PFSK-1 (cell line): ENCODE data around the gene PLK5.

Source experiments
- FOXP2 ChIP-seq: optimal IDR thresholded peaks from 2 replicates; pipeline ENCODE3; 2011; ENCODE audit warnings: borderline replicate concordance, control low read depth, inconsistent platforms; ENCODE audit not compliant: insufficient read depth; ENCODE audit errors: extremely low read length, extremely low read depth
- POLR2AphosphoS5 ChIP-seq: IDR thresholded peaks from 2 replicates; pipeline ENCODE4 v1.6.1; 2012; ENCODE audit warnings: low read depth, mild to moderate bottlenecking, control low read depth, low read length, moderate library complexity
- REST ChIP-seq, 2 experiments: IDR thresholded peaks; 2 replicates each; pipeline versions ENCODE4 v1.6.1 to v1.8.0; 2011 to 2012; ENCODE audit warnings: low read depth in 2 of 2, low read length in 2 of 2, control low read depth in 1 of 2, inconsistent platforms in 1 of 2, mild to moderate bottlenecking in 1 of 2, moderate library complexity in 1 of 2; ENCODE audit not compliant: insufficient read depth in 1 of 2
- SIN3A ChIP-seq: IDR thresholded peaks from 2 replicates; pipeline ENCODE4 v1.6.1; 2012; ENCODE audit warnings: mild to moderate bottlenecking, low read length, moderate library complexity, borderline replicate concordance; ENCODE audit not compliant: insufficient read depth
- TAF1 ChIP-seq: IDR thresholded peaks from 2 replicates; pipeline ENCODE4 v1.6.1; 2012; ENCODE audit warnings: low read length, control low read depth, borderline replicate concordance; ENCODE audit not compliant: insufficient read depth

The PLK5 gene

GRCh38 chr19:1511318-1512317, 12.3 kb upstream of the PLK5 start:
- TF ChIP-seq SIN3A (no peak), REST (IDR thresholded peaks at IDR 0.05; ENCODE audit: insufficient read depth in 1 of 2, low read depth in 2 of 2, low read length in 2 of 2) (no peak), TAF1 (no peak), FOXP2 (no peak), POLR2AphosphoS5 (no peak)

GRCh38 chr19:1512671-1513498, 11.0 kb upstream of the PLK5 start, which contains the start of gene ADAMTSL5:
ADAMTSL5 (minus strand) TSS chr19:1513019; CDS start chr19:1510943, 2,076 bp downstream.
- TF ChIP-seq TAF1 (no peak), POLR2AphosphoS5 (no peak), FOXP2 (peak; percentile 61), SIN3A (no peak)

GRCh38 chr19:1513499-1514294, 10.2 kb upstream of the PLK5 start:
- no peak for TF ChIP-seq POLR2AphosphoS5
- TF ChIP-seq TAF1 = no peak
- no peak for TF ChIP-seq REST (IDR thresholded peaks at IDR 0.05; ENCODE audit: insufficient read depth in 1 of 2, low read depth in 2 of 2, low read length in 2 of 2)
- no peak for TF ChIP-seq SIN3A
- no peak for TF ChIP-seq FOXP2

GRCh38 chr19:1514295-1514661, 9.6 kb upstream of the PLK5 start:
- TF ChIP-seq SIN3A = no peak
- no peak for TF ChIP-seq TAF1
- no peak for TF ChIP-seq POLR2AphosphoS5
- no peak for TF ChIP-seq REST (IDR thresholded peaks at IDR 0.05; ENCODE audit: insufficient read depth in 1 of 2, low read depth in 2 of 2, low read length in 2 of 2)
- no peak for TF ChIP-seq FOXP2
